Left forelimb (tissue), 1 donor: ENCODE results near the gene LTA.
A peak's percentile ranks its signal among the peaks of the same experiment; 100 is the strongest.

ENCODE experiments used
- DNase-seq: peaks from one replicate; pipeline ENCODE4 v3.0.0-alpha.2; 2018; ENCODE audit warnings: low spot score

The LTA gene

GRCh38 chr6:31569861-31570536 lies 2.1 kb upstream of the LTA start:
- no peak for DNase-seq

GRCh38 chr6:31573239-31574105 lies 1.4 kb downstream of the LTA start:
- DNase-seq, result no peak

GRCh38 chr6:31574106-31575061 lies 2.3 kb downstream of the LTA start:
- DNase-seq, result no peak

- no peak for DNase-seq
Measured at GRCh38 chr6:31575335-31575901, 3.3 kb downstream of the LTA start, which contains the start of gene TNF. TSS of gene TNF (plus strand) at chr6:31575565. CDS start at chr6:31575742, 177 bp downstream.

GRCh38 chr6:31575952-31576685 lies 4.0 kb downstream of the LTA start:
- no peak for DNase-seq

GRCh38 chr6:31576897-31577578 lies 4.9 kb downstream of the LTA start:
- DNase-seq, result no peak

GRCh38 chr6:31577579-31577966 lies 5.5 kb downstream of the LTA start:
- no peak for DNase-seq

GRCh38 chr6:31578184-31579118 lies 6.4 kb downstream of the LTA start:
- no peak for DNase-seq

GRCh38 chr6:31579119-31579505 lies 7.0 kb downstream of the LTA start:
- no peak for DNase-seq

- DNase-seq, result no peak
Measured at GRCh38 chr6:31579546-31580437, 7.7 kb downstream of the LTA start.

- DNase-seq, result no peak
Measured at GRCh38 chr6:31580438-31580740, 8.3 kb downstream of the LTA start.

GRCh38 chr6:31580807-31581433 lies 8.8 kb downstream of the LTA start:
- DNase-seq, result peak; percentile 90

GRCh38 chr6:31581434-31582229 lies 9.5 kb downstream of the LTA start:
- DNase-seq, result no peak

- no peak for DNase-seq
Measured at GRCh38 chr6:31582230-31582643, 10.1 kb downstream of the LTA start, which contains the start of gene LTB. TSS of gene LTB (minus strand) at chr6:31582424. CDS start at chr6:31582417, 7 bp downstream.

- no peak for DNase-seq
Measured at GRCh38 chr6:31585491-31585890, 13.4 kb downstream of the LTA start.

GRCh38 chr6:31586008-31586407 lies 13.9 kb downstream of the LTA start, which contains the start of gene LST1:
TSS of gene LST1 (plus strand) at chr6:31586277. CDS start at chr6:31587300, 1,023 bp downstream.
- DNase-seq, result no peak
